Neuron (in vitro differentiated cells): ENCODE results near the gene AMY1C.
"Not testable (repeated sequence)": the region's sequence is repeated elsewhere in the genome, so short reads cannot be mapped to it uniquely, and the experiment has no call there.

Source experiments
- H2AFZ ChIP-seq: one replicate; pipeline ENCODE4 v1.6.1; 2013; ENCODE audit warnings: low read depth, mild to moderate bottlenecking, inconsistent platforms, low read length, moderate library complexity
- H3K27me3 ChIP-seq: one replicate; pipeline ENCODE4 v1.6.1; 2013; ENCODE audit warnings: low read length; ENCODE audit not compliant: insufficient read depth
- H3K36me3 ChIP-seq: one replicate; pipeline ENCODE4 v1.6.1; 2013; ENCODE audit warnings: low read length; ENCODE audit not compliant: insufficient read depth
- H3K4me1 ChIP-seq: one replicate; pipeline ENCODE4 v1.6.1; 2013; ENCODE audit warnings: low read length; ENCODE audit not compliant: insufficient read depth
- H3K4me3 ChIP-seq: 2 replicates; pipeline ENCODE4 v1.5.1; 2013; ENCODE audit warnings: mild to moderate bottlenecking, low read length, moderate library complexity
- H3K9me3 ChIP-seq: one replicate; pipeline ENCODE4 v1.6.1; 2013; ENCODE audit warnings: low read length

Gene AMY1C

DNA sequence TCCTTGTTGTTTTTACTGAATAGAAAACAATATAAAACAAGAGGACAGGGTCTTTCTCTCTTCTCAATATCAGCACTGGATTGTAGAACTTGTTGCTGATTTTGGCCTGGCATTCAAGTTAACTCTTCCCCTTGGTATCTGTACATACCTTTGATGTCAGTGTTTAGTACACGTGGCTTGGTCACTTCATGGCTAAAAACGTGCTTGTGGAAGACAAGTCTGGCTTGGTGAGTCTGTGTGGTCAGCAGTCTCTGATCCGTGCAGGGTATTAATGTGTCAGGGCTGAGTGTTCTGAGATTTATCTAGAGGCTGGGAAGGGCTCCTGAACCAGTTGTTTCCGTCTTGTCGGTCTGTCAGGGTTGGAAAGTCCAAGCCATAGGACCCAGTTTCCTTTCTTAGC, at the start of gene AMY1C:
Gene AMY1C, plus strand, starts transcription at position 301 of the 400 bp plus-strand sequence. CDS start 572 bp downstream, outside the sequence.
- not testable (repeated sequence) for H3K36me3 ChIP-seq, H3K4me1 ChIP-seq, H3K4me3 ChIP-seq, H3K27me3 ChIP-seq, H2AFZ ChIP-seq, H3K9me3 ChIP-seq

DNA sequence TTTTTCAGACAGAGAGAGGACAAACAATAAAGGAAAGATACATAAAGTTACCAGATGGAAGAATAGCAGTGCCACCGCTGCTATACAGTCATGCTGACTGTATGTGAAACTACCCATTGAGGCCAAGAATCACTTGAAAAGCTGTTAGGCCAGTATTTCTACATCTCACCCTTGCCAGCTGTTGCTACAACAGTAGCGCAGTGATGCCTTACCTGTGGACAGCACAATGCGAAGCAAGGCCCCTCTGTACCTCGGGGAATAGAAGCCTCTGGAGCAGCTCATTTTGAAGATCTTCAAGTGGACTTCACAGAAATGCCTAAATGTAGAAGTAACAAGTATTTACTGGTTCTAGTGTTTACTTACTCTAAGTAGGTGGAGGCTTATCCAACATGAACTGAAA, 49.0 kb upstream of the AMY1C start:
- H3K36me3 ChIP-seq, H3K27me3 ChIP-seq: not testable (repeated sequence)

DNA sequence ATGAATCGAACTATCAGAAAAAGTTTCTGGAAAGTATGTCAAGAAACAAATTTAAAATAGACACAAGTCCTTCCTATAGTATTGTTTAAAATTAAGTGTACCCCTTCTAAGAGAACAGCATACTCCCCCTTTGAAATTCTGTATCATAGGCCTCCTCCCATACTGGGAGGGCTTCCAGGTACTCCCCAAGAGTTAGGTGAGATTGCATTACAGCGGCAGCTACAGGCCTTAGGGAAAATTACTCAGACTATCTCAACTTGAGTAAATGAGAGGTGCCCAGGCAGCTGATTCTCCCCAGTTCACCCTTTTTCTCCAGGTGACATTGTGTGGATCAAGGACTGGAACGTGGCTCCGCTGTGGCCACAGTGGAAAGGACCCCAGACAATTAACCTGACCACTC, 48.4 kb upstream of the AMY1C start:
- not testable (repeated sequence) for H3K9me3 ChIP-seq, H3K27me3 ChIP-seq, H2AFZ ChIP-seq, H3K36me3 ChIP-seq, H3K4me1 ChIP-seq, H3K4me3 ChIP-seq

More for the DNA sequence above, 49.0 kb upstream of the AMY1C start:
- not testable (repeated sequence) for H3K4me3 ChIP-seq, H3K9me3 ChIP-seq, H3K4me1 ChIP-seq, H2AFZ ChIP-seq

DNA sequence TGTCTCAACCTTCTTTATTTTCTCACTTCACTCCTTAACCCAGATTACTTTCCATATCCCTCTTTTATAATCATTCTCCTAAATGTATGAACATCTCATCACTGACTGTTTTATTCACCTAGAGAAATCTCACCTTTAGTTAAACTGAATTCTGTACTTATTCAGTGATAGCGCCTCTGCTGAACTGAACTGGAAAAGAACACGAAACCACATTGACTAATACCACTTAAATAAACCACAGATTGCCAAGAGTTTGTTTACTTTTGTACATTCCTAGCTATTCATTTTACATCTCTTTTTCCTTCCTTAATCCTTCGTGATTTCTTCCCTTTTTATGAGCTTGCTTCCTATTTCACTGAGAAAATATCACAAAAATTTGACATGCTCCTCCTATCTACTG, 42.0 kb upstream of the AMY1C start:
- not testable (repeated sequence) for H3K9me3 ChIP-seq

DNA sequence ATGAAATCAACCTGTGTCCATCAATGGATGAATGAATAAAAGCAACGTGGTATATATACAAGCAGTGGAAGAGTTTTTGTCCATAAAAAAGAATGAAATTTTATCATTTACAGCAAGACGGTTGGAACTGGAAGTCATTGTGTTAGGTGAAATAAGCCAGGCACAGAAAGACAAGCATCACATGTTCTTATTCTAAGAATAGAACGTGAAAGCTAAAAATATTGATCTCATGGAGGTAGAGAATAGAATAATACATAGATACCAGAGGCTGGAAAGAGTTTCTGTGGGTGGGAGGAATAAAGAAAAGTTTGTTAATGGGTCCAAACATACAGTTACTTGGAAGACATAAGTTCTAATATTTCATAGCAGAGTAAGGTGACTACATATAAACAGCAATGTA, 39.3 kb upstream of the AMY1C start:
- not testable (repeated sequence) for H2AFZ ChIP-seq

More for the DNA sequence above, 42.0 kb upstream of the AMY1C start:
- not testable (repeated sequence) for H2AFZ ChIP-seq, H3K4me3 ChIP-seq, H3K27me3 ChIP-seq, H3K4me1 ChIP-seq, H3K36me3 ChIP-seq

DNA sequence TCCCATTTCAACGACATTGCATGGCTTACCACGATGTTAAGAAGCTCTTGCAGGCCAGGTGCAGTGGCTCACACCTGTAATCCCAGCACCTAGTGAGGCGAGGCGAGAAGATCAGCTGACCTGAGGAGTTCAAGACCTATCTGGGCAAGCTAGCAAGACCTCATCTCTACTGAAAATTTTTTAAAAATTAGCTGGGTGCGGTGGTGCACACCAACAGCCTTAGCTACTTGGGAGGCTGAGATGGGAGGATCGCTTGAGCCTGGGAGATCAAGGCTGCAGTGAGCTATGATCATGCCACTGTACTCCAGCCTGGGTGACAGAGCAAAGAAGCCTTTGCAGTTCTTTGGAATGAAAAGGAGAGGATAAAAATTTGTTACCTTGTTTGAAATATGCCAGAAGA, 32.3 kb upstream of the AMY1C start:
- H3K36me3 ChIP-seq, H3K27me3 ChIP-seq, H3K4me1 ChIP-seq, H2AFZ ChIP-seq, H3K9me3 ChIP-seq, H3K4me3 ChIP-seq: not testable (repeated sequence)

More for the DNA sequence above, 39.3 kb upstream of the AMY1C start:
- not testable (repeated sequence) for H3K36me3 ChIP-seq, H3K4me1 ChIP-seq, H3K4me3 ChIP-seq, H3K27me3 ChIP-seq, H3K9me3 ChIP-seq

DNA sequence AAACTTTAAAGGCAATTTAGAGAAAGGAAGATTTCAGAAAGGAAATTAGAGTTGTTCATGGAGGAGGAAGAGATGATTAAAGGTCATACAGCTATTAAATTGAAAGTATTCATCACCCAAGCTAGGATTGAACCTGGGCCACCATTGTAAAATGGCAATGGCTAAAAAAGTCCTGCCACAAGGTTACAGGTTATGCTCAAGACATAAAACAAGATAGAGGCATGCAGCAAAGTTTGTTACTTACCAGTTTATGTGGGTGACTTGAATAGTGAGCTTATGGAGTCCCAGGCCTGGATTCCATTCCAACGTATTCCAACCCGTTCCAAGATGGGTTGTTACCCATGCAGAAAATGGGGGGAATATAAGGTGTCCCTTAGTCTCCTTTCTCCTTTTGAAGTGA, 28.2 kb upstream of the AMY1C start:
- H3K36me3 ChIP-seq, H2AFZ ChIP-seq, H3K9me3 ChIP-seq, H3K4me1 ChIP-seq, H3K27me3 ChIP-seq, H3K4me3 ChIP-seq: not testable (repeated sequence)

DNA sequence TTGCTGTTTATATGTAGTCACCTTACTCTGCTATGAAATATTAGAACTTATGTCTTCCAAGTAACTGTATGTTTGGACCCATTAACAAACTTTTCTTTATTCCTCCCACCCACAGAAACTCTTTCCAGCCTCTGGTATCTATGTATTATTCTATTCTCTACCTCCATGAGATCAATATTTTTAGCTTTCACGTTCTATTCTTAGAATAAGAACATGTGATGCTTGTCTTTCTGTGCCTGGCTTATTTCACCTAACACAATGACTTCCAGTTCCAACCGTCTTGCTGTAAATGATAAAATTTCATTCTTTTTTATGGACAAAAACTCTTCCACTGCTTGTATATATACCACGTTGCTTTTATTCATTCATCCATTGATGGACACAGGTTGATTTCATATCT, 14.4 kb upstream of the AMY1C start:
- H3K27me3 ChIP-seq, H3K4me1 ChIP-seq, H3K4me3 ChIP-seq, H2AFZ ChIP-seq, H3K9me3 ChIP-seq, H3K36me3 ChIP-seq: not testable (repeated sequence)

DNA sequence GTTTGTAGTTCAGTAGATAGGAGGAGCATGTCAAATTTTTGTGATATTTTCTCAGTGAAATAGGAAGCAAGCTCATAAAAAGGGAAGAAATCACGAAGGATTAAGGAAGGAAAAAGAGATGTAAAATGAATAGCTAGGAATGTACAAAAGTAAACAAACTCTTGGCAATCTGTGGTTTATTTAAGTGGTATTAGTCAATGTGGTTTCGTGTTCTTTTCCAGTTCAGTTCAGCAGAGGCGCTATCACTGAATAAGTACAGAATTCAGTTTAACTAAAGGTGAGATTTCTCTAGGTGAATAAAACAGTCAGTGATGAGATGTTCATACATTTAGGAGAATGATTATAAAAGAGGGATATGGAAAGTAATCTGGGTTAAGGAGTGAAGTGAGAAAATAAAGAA, 11.7 kb upstream of the AMY1C start:
- H3K36me3 ChIP-seq, H3K4me3 ChIP-seq, H3K4me1 ChIP-seq, H3K27me3 ChIP-seq, H3K9me3 ChIP-seq, H2AFZ ChIP-seq: not testable (repeated sequence)

DNA sequence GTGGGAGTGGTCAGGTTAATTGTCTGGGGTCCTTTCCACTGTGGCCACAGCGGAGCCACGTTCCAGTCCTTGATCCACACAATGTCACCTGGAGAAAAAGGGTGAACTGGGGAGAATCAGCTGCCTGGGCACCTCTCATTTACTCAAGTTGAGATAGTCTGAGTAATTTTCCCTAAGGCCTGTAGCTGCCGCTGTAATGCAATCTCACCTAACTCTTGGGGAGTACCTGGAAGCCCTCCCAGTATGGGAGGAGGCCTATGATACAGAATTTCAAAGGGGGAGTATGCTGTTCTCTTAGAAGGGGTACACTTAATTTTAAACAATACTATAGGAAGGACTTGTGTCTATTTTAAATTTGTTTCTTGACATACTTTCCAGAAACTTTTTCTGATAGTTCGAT, 5.2 kb upstream of the AMY1C start:
- not testable (repeated sequence) for H3K4me1 ChIP-seq, H3K9me3 ChIP-seq, H3K36me3 ChIP-seq, H3K4me3 ChIP-seq, H2AFZ ChIP-seq, H3K27me3 ChIP-seq

DNA sequence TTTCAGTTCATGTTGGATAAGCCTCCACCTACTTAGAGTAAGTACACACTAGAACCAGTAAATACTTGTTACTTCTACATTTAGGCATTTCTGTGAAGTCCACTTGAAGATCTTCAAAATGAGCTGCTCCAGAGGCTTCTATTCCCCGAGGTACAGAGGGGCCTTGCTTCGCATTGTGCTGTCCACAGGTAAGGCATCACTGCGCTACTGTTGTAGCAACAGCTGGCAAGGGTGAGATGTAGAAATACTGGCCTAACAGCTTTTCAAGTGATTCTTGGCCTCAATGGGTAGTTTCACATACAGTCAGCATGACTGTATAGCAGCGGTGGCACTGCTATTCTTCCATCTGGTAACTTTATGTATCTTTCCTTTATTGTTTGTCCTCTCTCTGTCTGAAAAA, 4.7 kb upstream of the AMY1C start:
- not testable (repeated sequence) for H3K4me1 ChIP-seq, H3K4me3 ChIP-seq, H2AFZ ChIP-seq, H3K36me3 ChIP-seq, H3K27me3 ChIP-seq, H3K9me3 ChIP-seq

DNA sequence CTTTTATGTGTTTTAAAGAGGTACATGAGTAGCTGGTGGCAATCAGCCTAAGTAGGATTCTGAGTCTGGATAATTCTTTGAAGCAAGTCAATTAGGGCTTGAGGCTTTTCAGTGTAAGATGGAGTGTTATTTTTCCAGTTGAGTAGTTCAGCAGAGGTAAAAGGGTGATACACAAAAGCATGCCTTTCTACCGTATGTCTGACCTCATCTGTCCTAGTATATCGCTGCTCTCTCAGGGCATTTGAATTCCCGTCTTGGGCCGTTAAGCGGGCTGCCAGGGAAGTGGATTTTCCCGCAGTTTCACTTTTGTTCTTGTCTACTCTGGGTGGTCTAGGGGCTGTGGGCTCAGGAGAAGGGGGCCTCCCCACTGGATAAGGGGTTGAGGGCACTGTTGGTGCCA, 1.4 kb upstream of the AMY1C start:
- H2AFZ ChIP-seq, H3K4me1 ChIP-seq, H3K27me3 ChIP-seq, H3K4me3 ChIP-seq, H3K9me3 ChIP-seq, H3K36me3 ChIP-seq: not testable (repeated sequence)

DNA sequence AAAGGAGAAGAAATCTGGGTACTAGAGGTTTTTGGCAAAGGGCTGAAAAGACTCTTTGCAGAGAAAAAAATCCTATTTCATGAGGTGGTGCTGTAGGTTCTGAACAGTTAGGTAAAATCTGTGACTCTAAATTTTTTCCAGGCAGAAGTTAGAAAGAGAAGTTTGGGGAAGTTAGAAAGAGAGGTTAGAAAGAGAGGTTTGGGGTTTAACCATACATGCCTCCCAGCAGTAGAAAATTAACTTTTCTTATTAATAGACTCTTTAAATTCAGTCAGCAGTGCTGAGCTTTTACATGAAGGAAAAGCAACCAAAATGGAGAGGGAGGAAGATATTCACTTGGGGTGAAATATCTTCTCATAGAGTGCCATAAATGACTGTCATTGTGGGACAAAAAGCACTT, 12.2 kb downstream of the AMY1C start:
- Histone ChIP-seq H3K4me3 (no peak overlapping the region), H3K27me3 (no peaks in the 10 kb centered on the region), H2AFZ (no peak overlapping the region), H3K36me3 (no peaks in the 10 kb centered on the region), H3K4me1 (no peaks in the 10 kb centered on the region), H3K9me3 (peaks cover 2% of the 10 kb centered on the region)

DNA sequence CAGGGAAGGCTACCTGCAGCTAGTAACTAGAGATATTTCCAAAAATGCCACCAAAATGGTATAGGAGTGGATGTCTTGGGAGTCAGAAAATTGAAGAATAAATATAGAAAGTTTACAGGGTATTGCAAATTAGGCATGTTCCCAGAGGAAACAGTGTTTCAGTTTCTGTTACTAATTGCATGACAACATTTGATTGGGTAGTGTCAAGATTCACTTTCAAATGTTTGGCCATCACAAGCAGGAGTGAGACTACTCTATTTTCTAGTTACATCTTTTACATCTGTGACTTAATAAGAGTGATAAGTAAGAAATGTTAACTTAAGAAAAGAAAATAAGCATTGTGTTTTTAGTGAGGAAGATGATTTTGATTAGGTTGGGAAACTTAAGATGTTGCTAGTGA, 30.2 kb downstream of the AMY1C start:
- no peaks in the 10 kb centered on the region for H3K4me1 ChIP-seq
- no peaks in the 10 kb centered on the region for H3K9me3 ChIP-seq
- H3K27me3 ChIP-seq: no peaks in the 10 kb centered on the region
- no peaks in the 10 kb centered on the region for H3K36me3 ChIP-seq
- no peak overlapping the region for H3K4me3 ChIP-seq
- no peak overlapping the region for H2AFZ ChIP-seq

DNA sequence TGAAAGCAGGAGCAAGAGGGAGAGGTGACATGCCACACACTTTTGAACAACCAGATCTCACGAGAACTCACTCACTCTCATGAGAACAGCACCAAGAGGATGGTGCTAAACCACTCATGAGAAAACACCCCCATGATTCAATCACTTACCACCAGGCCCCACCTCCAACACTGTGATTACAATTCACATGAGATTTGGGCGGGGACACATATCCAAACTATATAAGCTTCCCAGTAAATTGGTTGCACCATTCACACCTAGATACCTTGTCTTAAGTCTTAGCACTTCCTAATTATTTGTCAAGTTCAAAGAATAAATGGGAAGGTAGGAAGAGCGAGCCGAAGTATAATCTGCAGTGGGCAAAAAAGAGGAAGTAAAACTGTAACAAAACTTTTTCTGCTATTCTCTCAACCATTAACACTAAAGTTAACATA, 34.3 kb downstream of the AMY1C start:
- Histone ChIP-seq H3K36me3 (no peaks in the 10 kb centered on the region), H3K4me3 (no peak overlapping the region), H2AFZ (no peak overlapping the region), H3K9me3 (no peaks in the 10 kb centered on the region), H3K27me3 (no peaks in the 10 kb centered on the region), H3K4me1 (no peaks in the 10 kb centered on the region)
